NCI-H510A treated with DMSO at 0.1 percent for 48 hours (cell line): ENCODE data around the gene IL13.

Source experiments
- DNase-seq: peaks from one replicate; lab custom pipeline; 2025; lab: John Stamatoyannopoulos, UW

The IL13 gene

DNA sequence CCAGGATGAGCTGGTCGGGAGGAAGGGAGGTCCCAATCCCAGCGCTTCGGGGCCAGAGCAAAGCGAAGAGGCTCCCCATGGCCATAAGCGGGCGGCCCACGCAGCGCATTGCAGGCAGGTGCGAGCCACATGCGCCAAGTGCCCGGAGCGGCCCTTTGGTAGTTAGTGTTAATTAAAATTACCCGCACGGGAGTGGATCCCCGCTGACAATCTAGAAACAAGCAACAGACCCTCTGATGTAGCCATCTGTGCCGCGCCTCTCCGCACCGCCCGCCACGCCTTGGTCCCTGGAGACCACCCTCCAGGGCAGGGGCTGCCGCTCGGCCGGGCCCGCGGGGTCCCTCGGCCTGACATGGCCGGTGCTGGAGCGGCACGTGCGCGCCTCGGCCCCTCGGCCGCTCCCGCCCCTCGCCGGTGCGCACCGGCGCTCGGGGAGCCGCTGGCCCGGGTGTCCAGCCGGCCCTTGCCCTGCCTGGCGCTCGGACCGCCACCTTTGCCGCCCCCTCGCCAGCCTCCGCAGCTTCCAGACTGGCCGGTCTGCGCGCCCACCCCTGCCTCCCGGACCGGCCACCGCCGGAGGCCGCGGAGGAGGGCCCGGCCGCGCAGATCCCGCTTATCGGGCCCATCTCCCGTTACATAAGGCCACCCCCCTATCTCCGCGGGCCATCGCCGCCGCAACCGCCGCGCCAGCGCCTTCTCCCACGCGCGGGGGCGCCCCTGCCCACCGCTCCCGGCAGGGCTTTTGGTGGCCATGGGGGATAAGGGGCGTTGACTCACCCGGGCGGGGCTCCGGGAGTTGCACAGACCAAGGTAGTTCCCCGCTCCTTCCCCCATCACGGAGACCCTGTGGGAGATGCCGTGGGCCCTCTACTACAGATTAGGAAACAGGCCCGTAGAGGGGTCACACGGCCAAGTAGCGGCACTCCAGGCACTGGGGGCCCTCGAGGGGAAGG lies 1.9 kb upstream of the IL13 start:
- no peak for DNase-seq

DNA sequence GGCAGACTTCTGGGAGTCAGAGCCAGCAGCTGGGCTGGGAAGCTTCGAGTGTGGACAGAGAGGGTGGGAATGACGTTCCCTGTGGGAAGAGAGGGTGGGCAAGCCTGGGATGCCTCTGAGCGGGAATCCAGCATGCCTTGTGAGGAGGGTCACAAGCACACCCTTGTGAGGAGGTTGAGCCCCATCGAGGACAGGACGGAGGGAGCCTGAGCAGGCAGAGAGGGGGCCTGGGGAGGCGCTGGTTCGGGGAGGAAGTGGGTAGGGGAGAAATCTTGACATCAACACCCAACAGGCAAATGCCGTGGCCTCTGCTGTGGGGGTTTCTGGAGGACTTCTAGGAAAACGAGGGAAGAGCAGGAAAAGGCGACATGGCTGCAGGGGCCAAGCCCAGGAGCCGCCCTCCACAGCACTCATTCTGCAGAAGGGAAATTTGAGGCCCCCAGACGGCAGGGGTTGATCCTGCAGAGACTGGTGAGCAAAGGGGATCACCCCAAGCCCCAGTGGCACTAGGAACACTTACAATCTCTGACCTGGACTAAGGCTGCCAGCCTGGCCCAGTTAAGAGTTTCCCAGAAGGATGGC lies 1.1 kb upstream of the IL13 start:
- no peak for DNase-seq

DNA sequence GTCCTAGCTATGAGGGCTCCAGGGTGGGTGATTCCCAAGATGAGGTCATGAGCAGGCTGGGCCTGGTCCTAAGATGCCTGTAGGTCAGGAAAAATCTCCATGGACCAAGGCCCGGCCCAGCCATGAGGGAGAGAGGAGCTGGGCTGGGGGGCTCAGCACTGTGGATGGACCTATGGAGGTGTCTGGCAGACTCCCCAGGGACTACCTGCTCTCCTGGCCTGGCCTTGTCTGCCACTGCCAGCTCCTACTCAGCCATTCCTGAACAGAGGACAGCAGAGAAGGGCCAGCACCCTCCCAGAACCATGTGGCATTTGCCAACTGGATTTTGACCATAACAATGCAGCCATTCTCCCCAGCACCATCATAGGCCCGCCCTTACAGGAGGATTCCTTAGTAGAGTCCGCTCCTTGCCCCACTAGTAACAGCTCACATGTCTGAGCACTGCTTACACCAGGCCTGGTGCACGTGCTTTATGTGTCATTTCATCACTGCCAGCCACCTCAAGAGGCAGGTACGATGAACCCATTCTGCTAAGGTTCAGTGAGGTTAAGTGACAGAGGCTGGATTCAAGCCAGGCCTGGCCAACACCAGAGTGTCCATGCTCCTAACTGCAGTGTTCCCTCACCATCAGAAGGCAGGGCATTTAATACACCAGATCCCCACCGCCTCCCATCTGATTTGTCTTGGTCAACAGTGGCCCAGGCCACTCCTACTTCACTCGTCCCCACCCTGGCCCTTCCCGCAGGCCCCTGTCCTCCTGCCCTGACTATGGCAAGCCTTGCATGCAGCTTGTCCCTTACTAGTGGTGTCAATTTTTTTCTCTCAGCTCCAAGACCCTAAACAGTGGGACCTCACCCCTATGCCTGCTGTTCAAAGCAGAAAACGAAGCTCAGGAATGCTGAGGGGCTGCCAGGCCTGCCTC lies 669 bp downstream of the IL13 start:
- no peak for DNase-seq

DNA sequence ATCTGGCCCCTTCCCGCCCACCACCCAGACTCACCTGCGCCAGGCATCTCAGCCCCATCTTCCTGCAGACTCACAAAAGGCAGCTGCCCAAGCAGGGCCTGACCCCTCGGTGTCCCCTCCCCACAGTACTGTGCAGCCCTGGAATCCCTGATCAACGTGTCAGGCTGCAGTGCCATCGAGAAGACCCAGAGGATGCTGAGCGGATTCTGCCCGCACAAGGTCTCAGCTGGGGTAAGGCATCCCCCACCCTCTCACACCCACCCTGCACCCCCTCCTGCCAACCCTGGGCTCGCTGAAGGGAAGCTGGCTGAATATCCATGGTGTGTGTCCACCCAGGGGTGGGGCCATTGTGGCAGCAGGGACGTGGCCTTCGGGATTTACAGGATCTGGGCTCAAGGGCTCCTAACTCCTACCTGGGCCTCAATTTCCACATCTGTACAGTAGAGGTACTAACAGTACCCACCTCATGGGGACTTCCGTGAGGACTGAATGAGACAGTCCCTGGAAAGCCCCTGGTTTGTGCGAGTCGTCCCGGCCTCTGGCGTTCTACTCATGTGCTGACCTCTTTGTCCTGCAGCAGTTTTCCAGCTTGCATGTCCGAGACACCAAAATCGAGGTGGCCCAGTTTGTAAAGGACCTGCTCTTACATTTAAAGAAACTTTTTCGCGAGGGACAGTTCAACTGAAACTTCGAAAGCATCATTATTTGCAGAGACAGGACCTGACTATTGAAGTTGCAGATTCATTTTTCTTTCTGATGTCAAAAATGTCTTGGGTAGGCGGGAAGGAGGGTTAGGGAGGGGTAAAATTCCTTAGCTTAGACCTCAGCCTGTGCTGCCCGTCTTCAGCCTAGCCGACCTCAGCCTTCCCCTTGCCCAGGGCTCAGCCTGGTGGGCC lies 1.9 kb downstream of the IL13 start:
- no peak for DNase-seq

DNA sequence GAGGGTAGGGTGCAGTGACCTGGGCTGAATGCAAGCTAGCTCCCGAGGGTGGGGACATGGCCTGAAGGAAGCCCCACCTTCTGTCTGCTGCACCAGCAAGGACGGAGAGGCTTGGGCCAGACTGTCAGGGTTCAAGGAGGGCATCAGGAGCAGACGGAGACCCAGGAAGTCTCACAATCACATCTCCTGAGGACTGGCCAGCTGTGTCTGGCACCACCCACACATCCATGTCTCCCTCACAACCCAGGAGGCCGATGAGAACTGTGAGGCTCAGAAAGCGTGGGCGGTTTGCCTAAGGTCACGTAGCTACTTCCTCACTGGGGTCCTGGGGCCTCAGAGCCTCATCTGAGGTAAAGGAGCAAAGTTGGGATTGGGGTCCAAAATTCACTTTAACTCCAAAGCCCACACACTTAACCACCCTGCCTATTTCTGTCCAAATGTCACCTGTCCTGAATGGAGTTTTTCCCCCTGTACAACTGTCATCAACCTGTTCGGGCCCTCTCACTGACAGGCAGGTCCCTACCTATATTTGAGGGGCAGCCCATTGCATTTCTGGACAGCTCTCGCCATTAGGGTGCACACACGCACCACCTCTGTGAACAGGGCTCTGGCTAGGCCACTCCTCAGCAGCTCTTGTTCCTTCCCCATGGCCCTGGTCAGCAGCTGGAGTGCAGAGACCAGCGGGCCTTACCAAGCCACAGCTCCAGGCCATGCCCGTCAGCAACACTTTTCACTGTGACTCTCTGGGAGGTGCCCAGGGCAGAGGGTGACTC lies 3.4 kb downstream of the IL13 start:
- no peak for DNase-seq

DNA sequence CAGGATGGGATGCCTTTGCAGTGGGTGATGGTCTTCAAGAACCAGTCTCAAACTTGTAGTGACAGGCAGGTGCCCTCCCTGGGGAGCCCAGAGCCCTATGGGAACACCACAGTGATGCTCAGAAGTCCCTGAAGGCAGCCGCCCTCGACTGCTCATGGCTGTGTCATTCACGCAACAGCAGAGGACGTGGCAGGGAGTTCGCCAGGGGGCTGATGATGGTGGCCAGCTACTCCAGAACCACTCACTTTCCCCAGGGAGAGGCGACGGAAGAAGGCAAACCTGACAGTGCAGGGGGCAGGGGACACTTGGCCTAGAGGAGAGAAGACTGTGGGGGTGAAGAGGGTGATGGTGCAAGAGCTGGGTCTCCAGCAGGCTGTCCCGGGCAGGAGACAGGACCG lies 4.0 kb downstream of the IL13 start:
- no peak for DNase-seq

DNA sequence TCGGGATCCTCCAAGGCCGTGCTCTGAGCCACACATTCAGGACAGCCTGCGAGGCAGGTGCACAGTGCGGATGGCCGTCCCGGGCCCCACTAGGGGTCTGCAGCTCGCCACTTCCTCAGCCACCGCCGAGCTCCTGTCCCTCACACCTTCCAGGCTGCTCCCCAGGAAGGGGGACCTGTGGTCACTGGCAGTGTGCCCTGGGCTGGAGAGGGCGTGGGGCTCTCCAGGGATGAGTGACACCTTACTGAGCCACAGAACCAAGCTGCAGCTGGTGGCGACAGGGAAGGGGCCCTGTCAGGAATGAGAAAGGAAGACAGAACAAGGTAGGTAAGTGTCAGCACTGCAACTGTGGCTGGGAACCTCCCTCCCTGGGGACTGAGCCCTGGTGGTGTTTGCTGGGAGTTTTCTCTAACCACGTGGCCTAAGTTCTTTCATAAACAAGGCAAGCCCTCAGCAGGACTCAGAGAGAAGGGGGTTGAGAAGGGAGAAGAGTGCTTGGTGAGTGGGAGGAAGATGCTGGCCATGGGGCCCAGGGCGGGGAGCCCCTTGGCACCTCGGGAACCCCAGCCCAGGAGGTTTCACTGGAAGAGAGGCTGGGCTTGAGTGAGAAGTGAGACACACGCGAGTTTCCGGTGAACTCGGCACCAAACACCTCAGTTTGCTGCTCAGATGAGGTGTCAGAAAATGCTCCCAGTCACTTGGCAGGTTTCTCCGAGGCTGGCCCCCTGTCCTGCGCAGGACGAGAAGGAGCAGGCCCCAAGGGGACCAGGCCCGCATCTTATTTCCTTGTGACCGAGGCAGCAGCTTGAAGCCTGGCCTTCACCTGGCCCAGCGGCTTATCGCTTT lies 5.2 kb downstream of the IL13 start:
- DNase-seq = no peak

DNA sequence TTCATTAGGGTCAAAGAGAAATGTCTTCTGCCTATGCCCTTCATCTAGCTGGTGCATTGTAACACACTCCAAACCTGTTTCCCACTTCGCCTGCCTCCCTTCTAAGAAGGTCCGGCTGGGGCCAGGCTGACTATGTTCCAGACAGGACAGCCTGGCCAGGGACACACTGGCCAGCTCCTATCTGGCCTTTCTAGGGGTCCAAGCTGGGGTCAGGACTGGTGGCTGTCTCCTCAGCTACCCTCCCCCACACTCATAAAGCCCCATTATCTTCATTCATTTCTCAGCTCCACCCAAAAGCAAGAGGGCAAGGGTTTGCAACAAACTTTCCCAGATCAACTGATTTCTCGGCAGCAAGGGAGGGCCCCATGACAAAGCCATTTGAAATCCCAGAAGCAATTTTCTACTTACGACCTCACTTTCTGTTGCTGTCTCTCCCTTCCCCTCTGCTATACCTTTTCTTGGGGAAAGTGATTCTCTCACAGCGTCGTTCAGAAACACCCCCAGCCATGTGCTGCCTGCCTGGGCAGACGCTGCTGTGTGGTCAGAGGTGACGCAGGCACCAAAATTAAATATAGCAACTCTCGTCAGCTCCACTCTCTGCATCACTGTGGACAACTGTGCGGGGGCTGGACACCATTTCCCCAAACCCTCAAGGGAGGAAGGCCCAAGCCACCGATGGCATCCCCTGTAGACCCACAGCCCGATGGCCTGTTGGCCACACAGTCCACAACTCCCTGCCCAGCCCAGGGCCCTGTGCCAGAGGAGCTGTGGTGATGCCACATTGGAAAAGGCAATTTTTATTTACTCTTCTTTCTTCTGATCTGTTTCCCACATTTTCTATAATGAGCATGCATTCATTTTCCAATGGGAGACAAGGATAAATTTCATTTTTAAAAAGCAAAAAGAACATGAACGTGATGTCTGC lies 6.1 kb downstream of the IL13 start:
- no peak for DNase-seq

DNA sequence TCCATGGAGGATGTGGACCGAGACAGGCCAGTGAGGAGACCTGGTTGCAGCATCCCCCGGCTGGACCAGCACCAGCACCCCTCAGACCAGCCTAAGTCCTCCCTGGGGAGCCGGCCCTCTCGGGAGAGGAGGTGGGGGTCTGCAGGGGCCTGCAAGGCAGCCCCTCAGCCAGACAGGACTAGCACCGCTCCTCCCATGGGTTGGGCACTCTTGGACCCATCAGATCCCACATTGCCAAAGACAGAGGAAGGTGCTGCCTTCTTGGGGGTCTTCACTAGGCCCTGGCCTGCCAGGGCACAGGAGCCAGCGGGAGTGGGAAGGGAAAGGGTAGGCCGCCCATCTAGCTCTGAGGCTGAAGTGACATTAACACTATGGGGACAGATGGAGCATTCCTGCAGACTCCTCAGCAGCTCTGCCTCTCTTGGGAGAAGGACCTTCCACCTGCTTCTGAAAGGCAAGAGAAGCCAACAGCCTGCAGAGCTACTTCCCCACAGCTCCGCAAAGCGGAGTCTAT lies 6.8 kb downstream of the IL13 start:
- no peak for DNase-seq

DNA sequence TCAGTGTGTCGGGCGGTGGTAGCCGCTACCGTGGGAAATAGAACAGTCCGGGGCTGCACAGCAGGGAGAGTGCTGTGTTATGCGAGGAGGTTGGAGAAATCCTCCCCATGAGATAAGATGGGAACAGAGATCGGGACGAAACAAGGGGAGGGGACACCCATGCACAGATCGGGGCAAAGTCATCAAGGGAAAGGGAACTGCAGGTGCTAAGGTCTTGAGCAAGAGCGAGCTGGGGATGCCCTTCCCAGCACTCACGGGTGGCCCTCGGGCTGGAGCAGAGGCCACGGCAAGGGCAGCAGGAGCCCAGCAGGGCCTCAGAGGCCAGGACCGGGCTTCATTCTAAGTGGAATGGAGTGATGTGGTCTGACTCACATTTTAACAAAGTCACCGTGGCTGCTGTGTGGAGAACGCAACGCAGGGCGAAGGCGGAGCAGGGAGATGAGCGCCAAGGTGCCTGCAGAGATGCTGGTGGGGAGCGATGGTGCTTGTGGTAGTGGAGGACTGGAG lies 7.7 kb downstream of the IL13 start:
- no peak for DNase-seq

DNA sequence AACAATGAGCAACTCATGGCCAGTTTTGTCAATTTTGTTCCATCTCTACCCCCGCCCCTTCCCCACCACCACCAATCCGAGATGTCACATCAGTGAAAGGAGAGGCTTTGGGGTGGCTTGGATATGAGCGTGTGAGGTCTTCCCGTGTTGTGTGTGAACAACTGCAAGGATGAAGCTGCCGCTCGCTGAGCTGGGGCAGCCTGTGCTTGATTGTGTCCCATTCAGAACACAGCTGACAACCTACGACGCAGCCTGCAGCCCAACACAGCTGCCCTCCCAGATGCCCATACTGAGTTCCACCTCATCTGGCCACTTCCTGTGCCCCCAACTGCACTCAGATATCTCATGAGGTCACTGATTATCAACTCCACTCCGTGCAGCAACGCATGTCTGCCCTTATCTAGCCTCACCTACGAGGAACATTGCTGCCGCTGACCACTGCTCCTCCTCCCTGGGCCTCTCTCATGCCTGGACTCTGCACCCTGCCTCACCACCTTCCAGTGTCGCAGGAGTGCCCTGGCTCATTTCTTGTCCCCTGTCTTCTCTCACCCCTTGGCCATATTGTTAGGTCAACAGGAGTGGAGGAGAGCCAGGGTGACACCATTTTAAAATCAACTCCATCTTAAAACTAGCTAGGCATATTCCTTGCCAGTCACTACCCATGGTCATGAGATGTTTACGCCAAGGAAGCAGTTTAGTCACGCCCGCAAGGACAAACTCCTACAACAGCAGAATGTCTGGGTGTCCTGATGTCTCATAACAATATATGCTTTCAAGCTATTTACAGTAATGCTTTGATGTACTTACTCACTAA lies 8.5 kb downstream of the IL13 start:
- DNase-seq = no peak

DNA sequence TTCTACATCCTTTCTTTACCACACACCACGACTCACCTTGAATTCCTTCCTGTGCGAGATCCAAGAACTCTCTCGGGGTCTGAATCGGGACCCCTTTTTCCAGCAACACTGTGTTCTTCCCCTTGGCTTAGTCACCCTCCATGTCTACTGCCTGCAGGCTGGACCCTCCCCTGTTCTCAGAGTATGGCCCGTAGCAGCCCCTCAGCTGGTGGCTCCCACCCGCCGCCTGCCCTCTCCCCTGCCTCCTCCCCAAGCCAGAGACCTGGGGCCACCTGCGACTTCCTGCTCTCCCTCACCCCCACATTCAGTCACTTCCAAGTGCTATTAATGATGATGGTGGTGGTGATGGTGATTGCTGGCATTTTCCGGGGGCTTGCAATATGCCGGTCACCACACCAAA lies 9.3 kb downstream of the IL13 start:
- DNase-seq = no peak

DNA sequence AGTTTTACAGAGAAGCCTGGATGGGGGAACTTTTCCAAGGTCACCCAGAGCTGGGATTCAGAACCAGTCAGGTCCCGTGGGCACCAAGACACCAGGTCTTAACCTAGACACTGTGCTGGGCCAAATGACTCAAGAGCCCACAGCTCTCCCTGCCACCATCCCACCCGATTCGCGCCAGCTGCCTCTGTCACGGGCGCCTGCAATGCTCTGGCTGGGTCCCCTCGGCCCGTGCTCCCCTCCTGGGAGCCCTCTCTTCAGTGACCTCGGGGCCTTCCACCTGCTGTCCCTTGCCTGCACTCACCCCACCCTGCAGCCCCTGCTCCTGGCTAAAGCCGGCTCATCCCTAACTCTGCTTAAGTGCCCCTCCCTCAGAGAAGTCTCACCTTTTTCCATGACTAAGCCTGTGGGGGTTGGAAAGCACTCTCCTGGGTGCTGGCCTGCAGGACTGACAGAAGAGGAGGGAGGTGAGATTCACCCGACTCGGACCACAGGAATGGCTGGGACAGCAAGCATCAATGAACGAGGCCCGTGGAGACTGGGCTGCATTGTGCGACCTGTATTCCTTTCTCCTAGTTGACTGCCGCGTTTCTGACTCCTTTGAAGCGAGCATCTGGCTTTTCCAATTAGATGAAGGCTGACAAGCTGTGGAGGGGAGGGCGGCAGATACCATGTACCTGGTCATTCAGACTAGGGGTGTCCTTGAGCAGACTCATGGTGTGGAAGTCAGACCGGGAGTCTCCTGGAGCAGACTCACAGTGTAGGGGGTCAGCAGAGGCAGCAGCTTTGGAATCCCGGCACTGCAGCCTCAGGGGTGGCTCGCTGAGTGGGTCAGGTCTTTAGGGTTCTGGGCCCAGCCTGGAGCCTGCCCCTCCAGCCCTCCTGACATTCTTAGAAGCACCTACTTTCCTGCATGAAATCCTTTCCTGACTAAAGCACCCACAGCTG lies 10.1 kb downstream of the IL13 start:
- DNase-seq = no peak

DNA sequence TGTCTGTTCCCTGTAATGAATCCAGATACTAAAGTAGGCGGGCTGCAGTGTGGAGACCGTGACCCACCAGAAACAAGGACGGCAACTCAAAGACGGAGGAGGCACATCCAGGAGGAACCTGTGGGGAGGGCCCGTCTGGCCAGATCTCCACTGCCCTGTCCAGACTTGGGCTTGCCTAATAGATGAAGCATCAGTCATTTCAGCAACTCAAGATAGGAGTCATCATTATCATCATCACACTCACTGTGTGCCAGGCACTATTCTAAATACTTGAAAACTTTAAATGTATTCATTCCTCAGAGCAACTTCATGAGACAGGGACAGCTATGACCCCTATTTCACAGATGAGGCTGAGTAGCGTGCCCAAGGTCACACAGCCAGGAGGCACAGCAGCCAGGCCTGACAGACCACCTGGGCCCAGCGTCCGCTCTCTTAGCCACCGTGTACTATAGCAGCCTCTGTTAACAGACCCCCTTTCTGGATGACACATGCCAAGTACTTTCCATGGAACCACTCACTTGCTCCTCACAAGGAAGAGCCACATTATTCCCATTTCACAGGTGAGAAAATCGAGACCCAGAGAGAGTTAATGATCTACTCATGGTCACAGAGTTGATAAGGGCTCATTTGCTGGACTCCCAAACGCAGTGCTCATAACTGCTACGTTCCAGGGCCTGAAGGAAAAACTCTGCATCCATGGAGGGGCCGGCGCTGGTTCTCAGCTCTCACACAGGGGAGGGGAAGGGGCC lies 10.9 kb downstream of the IL13 start:
- DNase-seq = no peak

DNA sequence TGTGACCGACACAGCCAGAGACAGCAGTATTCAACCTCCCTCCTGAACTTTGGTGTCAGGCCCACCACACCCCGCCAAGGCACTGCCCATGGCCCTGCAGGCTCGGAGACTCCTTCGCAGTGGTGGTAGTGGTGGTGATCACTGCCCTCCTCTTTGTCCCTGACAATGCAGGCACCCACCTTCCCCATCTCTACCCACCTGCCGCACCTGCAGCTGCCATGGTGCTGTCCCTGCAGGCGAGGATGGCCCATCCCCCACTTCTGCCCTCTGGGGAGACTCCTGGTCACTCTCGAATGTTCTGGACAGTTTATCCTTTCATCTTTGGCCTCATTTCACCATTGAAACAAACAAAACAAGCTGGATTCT lies 11.5 kb downstream of the IL13 start:
- DNase-seq = no peak
